Left kidney (tissue), 2 donors: ENCODE measurements around the gene NELL2. TPM values are rescaled to one million over a fixed set of nuclear protein-coding genes. Genes with fewer than 3 reads are reported as not detected.
"Not testable (repeated sequence)": the region's sequence is repeated elsewhere in the genome, so short reads cannot be mapped to it uniquely, and the experiment has no call there.

Source experiments
- DNase-seq: peaks from one replicate; pipeline ENCODE4 v3.0.0-alpha.2; 2013
- polyA plus RNA-seq: library from polyadenylated mRNA; unstranded; fragments of 120-200 nt; gene quantifications from one replicate; pipeline ENCODE4 v1.2.1, GENCODE V29; 2013; ENCODE audit not compliant: insufficient read length

Gene NELL2
- polyA plus RNA-seq, 1 donor: 26.0 TPM

DNA sequence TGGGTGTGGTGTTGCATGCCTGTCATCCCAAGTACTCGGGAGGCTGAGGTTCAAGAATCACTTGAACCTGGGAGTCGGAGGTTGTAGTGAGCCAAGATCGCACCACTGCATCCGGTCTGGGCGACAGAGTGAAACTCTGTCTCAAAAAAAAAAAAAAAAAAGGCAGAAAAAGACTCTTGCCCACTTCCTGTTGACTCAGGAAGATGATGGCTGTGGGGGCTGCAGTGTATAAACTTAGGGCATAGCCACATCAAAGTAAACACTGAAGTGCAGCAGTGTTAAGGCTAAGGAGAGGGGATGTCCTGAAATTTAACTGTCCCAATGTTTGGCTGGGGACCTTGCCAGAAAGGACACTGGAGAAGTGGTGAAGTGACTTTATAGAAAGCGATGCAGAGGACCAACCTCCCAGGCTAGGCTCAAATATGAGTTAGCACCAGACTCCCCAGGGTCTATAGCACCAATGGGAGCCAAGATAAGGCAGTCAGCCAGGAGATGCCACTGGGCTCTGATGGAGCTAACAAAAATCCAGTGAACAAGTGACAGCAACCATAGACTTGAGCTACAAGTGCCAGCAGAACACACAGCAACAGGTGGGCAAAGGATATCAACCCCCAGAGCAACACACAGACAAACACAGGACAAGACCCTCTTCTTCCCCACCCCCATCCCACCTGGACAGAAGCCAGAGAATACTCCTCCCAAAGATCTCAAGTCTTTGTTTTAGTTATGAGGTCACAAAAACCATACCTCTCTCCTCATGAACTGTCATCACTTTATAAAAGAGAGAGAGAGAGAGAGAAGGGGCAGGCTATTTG, 28.0 kb downstream of the NELL2 start:
- no peak for DNase-seq

DNA sequence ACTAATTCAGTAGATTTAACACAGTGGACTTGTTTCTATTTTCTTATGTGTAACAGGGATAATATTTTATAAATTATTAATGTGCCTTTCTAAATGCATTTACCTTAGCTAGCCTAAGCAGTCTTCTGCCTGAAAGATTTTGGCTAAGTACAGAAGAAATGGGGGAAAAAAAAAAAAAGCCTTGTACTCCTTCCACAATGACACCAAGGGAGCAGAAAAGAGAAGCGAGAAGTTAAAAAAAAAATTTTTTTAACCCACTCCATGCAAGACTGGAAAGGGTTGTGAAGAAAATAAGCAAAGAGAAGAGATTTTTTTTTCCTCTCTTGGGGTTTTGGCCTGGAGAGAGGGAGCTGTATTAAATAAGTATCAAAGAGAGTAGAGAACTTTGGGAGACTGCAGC, 28.7 kb downstream of the NELL2 start:
- no peak for DNase-seq

DNA sequence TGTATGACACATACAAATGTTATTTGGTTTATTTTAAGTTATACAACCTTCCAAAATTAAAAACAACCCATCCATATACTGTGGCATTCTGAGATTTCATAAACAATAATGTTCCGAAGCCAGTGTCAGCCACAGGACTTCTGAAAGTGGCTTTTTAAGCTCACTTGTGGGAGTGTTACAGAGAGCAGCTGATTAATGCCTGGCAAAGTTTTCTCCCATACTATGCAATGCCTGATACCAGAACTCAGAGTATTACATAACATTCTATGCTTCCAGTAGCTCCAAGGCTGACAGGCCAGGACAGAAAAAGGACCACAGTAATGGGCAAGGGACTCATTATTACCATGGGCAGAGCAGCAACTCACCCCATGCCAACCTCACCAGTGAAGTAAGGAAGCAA, 29.3 kb downstream of the NELL2 start:
- no peak for DNase-seq

DNA sequence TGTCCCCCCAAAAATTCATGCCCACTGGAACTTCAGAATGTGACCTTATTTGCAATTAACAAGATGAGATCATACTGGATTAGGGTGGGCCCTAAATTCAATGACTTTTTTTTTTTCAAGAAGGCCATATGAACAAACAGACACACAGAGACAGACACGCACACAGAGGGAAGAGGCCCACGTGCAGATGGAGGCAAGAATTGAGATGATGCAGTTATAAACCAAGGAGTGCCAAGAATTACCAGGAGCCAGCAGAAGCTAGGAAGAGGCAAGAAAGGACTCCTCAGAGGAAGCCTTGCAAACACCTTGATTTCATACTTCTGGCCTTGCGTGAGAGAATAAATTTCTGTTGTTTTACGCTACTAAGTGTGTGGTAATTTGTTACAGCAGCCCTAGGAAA, 33.4 kb downstream of the NELL2 start:
- no peak for DNase-seq

DNA sequence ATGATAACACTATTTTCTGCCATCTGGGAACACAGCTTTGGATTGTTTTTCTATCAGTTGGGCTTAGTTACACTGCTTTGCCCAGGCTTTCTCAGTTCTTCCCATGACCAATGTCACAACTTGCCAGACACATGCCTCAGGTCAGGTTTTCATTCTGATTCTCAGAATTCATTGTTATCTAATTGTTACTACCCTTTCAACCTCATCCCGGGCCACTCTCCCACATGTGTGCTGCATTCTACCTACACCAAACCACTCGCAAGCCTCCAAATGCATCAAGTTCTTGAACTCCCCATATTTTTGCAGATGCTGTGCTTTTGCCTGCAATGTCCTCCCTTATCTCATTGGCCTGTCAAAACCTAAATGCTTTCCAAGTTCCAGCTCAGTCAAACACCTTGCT, 36.3 kb downstream of the NELL2 start:
- no peak for DNase-seq

DNA sequence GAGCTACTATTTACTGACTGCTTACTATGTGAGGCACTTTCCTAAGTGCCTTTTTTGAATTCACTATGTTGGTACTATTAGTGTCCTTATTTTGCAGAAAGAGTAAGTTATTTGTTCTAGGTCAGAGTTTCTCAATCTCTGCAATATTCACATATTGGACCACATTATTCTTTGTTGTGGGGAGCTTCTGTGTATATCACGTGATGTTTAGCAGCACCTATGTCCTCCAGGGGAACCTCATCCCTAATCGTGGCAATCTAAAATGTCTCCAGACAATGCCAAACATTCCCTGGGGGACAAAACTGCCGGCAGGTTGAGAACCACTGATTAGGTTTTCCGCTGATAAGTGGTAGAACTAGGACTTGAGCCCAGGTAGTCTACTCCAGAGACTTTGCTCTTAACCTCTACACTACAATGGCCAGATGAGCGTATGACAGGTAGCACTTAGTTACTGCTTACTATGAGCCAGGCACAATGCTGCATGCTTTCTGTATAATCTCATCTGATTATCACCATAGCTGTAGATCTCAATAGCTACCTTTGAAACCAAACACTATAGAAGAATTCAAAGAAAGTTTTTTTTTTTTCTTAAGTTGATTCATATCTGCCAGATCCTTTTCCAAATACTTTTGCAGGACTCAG, 38.9 kb downstream of the NELL2 start:
- no peak for DNase-seq

DNA sequence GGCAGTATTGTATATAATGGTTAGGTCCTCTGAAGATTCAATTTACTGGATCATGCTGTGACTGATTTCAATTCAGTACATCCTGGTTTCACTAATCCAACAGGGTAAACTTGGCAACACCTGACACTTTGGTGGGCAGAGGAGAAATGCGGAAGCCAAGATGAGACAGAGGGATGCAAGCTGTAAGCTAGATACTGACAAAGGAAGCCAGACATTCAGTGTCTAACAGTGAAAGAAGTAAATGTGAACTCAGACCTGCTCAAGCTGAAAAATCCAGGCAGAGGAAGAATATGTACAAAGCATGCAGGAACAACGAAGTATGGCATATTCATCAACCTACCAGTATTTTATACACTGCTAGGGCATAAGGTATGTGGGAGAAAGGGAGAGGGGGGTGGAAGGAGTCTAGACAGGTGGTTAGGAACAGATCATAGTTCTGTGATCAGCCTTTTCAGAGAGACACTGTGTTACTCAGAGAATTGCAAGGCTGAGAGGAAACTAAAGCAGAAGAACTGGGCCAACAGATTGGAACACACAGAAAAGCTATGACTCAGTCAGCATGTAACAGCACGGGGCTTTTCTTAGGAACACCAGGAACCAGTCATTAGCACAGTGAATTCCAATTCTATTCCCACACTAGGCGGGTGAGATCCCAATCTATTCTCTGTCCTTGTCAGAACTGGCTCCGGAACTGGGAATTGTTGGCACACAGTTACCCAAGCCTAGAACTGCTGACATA, 40.3 kb downstream of the NELL2 start:
- DNase-seq: no peak

DNA sequence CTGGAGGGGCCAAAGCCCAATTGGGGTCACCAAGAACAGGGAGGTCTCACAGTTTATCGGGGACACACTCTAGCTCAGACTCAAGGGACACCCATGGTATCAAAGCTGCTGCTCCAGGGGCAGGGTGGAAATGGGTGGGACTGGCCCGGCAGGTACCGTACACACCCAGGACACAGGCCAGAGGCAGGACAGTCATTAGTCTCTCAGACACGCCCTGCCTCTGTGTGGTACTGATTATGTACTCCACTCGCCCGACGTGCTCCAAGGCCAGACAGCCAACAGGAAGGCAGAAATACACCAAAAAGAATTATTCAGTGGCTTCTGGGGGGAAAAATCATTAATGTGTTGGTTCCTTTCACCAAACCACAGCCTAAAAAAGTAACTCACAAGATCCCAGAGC, 41.1 kb downstream of the NELL2 start:
- not testable (repeated sequence) for DNase-seq

DNA sequence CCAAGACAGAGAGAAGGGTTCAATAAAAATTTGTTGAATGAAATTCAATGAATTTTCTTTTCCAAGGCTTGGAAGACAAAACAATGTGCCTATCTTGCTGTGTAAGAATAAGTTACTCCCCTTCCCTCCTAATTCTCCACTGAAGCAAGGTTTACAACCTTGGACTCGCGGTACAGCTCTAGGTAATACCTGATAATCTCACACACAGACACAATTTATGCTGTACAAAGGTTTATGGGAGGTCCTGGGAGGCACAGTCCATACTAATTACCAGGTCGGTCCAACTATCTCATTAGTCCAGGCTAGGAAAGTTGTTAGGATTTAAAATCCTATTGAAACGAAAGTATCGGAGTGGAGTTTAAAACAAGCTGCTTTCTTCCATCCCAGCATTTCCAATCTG, 42.6 kb downstream of the NELL2 start:
- no peak for DNase-seq

DNA sequence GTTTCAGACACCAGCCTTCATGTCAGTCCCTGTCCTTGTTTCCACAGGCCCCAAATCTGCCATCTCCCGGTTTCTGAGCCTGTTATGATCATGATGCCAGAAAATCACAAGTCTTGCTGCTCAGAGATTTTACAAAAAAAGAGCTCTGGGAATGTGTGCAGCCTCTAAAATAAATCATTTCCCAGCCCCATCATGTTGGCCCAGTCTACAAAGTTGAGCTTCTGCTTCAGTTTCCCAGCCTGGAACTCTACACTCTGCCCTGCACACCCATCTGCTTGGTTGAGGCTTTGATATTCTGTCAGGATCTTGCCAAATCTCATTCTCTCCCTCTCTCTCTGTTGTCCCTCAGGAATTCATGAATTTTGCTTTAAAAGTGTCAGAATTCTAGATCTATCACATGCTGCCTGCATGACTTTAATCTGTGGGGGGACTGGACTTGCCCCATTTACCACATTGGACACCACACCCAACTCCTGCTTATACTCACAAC, 45.5 kb downstream of the NELL2 start:
- DNase-seq: no peak

DNA sequence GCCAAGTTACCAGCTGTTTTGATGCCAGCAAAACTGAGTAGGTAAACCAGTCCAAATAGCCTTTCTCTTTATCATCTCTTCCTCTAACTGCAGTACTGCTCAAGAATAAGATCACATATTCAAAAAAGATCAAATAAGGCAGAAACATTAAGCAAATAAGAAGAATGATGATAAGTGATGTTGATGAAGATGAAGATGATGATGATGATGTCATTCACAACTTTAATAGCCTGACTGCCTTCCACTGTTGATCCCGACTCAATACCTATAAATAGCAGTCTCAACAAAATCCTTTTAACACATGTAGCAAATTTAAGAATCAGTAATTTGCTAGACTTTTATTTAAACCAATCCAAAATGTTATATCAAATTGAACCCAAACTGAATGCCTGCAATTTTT, 47.1 kb downstream of the NELL2 start:
- no peak for DNase-seq

DNA sequence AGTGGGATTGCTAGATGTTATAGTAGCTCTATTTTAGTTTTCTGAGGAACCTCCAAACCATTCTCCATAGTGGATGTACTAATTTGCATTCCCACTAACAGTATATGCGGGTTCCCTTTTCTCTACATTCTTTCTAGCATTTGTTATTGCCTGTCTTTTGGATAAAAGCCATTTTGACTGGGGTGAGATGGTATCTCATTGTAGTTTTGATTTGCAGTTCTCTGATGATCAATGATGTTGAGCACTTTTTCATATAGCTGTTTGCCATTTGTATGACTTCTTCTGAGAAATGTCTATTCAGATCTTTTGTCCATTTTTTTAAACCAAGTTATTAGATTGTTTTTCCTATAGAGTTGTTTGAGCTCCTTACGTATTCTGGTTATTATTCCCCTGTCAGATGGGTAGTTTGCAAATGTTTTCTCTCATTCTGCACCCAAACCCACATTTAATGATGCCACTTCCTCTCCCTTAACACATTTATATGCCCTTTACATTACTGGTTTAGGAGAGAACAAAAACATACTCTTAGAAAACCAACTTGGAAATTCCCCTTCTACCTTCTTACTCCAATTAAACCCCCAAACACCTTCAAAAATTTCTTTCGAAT, 48.2 kb downstream of the NELL2 start:
- no peak for DNase-seq

DNA sequence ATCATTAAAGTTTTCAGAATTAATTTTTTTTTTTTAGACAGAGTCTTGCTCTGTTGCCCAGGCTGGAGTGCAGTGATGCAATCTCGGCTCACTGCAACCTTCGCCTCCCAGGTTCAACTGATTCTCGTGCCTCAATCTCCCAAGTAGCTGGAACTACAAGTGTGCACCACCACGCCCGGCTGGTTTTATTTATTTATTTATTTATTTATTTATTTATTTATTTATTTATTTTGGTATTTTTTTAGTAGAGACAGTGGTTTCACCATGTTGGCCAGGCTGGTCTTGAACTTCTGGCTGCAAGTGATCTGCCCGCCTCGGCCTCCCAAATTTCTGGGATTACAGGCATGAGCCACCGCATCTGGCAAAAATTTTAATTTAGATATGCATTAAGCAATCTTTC, 54.4 kb downstream of the NELL2 start:
- DNase-seq: not testable (repeated sequence)

DNA sequence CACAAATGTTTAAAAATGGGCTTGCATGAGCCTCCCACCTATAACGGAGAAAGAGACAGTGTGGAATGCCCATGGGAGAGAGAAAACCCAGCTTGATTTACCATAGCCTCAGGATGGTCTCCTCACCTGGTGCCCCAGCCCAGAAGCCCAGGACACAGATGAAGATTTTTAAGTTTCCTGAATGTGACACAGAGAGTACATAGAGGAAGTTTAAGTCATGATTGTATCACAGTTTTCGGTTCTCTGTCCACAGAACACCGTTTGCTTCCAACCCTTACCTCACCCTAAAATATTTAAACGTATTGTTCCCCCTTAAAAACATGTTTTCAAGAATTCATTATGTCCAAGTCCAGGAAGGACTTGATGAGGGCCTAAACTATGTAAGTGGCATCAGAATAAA, 56.2 kb downstream of the NELL2 start:
- DNase-seq: no peak

DNA sequence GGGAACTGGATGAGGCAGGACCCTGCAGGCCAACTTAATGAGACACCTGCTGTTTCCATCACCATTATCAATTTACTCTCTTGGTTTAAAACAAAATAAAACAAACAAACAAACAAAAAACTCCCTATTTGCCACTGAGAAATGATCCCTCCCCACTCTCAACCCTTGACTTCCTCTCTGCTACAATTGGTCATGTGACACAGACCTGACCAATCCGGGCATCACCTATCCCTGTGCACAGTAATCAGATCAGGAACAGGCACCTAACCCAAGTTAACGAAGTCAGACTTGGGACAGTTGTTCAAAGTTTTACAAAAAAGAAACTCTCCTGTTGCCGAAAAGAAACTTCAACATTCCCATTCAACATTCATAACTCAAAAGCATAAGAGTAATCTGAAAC, 58.4 kb downstream of the NELL2 start:
- no peak for DNase-seq

DNA sequence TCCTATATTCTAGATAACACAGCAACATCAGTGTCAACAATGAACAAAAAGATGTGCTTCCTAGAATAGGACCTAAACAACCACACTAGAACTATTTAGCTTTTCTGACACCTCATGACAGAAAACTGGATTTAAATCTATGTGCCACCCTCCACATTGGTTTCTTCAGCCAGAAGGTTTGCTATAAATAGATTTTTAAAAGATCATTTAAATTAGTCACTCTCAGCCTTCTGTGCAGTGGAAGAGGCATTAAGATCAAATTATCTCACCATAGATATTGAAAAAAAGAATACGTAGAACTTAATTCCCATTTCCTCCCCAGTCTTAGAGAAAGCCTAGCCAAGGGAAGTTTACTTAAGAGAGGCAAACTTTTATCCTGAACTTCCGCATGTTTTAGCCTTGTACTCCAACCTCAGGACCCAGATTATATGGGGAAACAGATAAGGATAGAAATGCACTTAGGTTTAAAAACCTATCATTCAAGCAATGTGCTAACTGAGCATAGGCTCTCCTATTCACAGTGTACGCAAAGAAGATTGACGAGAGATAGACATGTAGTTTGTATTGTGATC, 59.6 kb downstream of the NELL2 start:
- no peak for DNase-seq

DNA sequence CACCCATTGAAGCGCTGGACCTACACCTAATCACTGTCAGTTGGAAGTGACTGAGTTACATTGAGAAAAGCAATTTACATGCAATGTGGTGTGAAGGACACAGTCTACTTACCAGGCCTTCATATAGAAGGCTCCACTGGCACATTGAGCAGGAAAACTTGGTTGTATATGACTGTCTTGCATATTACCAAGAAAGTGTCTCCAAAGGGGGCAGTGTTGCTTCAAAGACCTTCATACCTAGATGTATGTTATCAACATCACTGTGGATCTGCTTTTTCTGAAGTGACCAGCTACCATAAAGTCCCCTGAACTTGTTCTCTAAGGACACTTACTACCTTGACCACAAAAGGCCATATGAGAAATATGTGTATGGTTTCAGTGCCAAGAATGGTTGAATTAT, 64.1 kb downstream of the NELL2 start:
- no peak for DNase-seq

DNA sequence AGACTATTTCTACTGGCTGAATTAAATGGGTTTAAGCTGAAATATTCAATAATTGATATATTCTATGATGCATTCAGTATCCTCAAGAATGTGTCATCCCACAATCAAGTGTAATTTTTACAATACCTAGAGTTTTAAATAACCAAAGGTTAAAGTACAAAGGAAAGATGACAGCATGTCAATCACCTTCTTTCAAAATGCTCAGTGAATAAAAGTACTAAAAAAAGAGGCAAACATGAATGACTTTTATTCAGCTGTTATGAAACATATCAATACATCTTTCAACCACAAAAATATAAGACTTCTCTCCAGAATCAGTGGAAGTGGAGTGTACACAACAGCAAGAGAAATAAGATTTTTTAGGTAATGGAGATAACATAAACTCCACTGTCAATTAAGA, 72.0 kb downstream of the NELL2 start:
- no peak for DNase-seq

DNA sequence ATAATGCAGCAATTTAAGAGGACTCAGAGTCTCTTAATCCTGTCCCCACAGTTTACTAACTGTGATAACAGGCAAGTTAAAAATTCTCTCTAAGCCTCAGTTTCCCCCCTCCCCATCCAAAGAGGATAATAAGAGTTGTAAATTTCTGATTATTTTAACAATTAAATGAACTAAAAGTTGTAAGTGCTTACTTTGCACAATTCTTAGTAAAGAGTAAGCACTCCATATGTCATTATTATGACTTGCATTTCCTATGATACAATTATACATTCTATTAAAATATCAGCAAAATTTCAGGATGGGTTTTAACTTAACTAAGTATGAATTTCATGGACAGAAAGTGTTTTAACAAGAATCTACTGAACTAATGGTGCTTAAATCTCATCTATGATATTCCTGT, 80.1 kb downstream of the NELL2 start:
- DNase-seq: no peak

DNA sequence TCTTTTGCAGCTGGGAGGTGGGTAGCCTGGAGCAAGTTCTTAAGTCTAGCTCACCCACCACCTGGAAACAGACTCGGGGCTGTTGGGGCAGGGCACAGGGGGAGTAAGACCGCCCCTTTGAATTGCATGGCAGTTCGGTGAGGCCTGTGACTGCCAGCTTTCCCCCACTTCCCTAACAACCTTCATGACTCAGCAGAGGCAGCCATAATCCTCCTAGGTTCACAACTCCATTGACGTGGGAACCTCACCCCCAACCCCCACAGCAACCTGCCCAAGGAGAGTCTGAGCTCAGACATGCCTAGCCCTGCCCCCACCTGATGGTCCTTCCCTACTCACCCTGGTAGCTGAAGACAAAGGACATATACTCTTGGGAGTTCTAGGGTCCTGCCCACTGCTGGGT, 87.4 kb downstream of the NELL2 start:
- DNase-seq: no peak

DNA sequence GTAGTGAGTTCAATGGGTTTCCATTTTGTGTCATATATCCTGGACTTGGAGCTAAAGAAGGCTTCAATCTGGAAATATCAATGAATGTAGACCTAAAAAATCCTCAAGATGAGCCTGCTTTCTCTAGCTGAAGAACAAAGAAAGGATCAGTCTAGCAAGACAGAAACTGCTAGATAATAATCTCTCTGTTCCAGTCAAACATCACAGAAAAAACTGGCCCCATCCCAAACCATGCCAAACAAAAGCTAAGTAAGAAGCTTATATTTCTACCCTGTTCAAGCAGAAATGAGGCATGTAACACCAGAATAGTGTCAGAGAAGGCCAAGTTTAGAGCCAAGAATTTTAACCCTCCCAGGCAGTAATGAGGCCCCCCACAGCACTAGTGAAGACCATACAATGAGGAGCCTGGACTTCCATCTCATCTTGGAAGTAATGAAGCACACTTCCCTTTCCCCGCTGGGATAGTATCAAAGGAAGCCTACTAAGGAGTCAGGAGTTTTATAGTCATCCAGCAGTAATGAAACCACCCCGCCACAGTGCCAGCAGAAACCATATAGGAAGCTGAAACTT, 95.8 kb downstream of the NELL2 start:
- DNase-seq: no peak

DNA sequence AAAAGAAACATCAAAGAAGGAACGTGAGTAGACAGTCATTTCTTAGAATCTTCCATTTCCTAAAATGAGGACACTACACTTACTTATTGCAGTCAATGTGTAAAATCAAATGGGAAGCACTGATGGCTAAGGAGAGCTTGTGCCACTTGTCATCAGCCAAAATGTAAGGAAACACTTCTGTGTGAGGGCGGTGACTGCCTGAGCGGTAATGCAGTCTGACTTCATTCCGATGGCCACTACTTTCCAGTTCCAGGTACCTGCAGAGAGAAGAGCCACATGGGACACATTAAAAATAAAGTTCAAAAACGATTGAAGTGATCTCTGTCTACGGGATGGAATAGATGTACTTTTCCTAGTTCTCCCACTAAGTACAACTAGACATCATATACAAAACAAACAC, 96.3 kb downstream of the NELL2 start:
- no peak for DNase-seq
